GM23338 (cell line): ENCODE results near the gene RIC8A. TPM values are rescaled to one million over a fixed set of nuclear protein-coding genes. Genes with fewer than 3 reads are reported as not detected.

Experiments used
- ATAC-seq: fragments of 200-7000 bp; cut with Tn5 transposase; 3 replicates; pipeline ENCODE4 v1.9.1; 2020
- DNase-seq: peaks from one replicate; pipeline ENCODE4 v3.0.0-alpha.2; 2015; ENCODE audit warnings: low spot score
- H2AFZ ChIP-seq: fragments of 200-600 bp; sonication (generic); 2 replicates; pipeline ENCODE4 v1.8.0; 2016; ENCODE audit warnings: antibody characterized with exemption, mild to moderate bottlenecking, moderate library complexity
- H3F3A ChIP-seq: fragments of 200-600 bp; sonication (generic); replicated peaks from 2 replicates; pipeline ENCODE4 v1.8.0; 2017; ENCODE audit warnings: antibody characterized with exemption, mixed run types, low read depth
- H3K27ac ChIP-seq: fragments of 200-600 bp; sonication (generic); 2 replicates; pipeline ENCODE4 v1.6.1; 2016; ENCODE audit warnings: low read depth
- H3K27me3 ChIP-seq: fragments of 200-600 bp; sonication (generic); 2 replicates; pipeline ENCODE4 v1.8.0; 2016; ENCODE audit warnings: mild to moderate bottlenecking, mixed run types, moderate library complexity; ENCODE audit not compliant: insufficient read depth
- H3K36me3 ChIP-seq: fragments of 200-600 bp; sonication (generic); 2 replicates; pipeline ENCODE4 v1.8.0; 2016; ENCODE audit warnings: mild to moderate bottlenecking; ENCODE audit not compliant: insufficient read depth
- H3K4me1 ChIP-seq: fragments of 200-600 bp; sonication (generic); 2 replicates; pipeline ENCODE4 v1.8.0; 2016; ENCODE audit warnings: mild to moderate bottlenecking, moderate library complexity; ENCODE audit not compliant: insufficient read depth
- H3K4me2 ChIP-seq: fragments of 200-600 bp; sonication (generic); 2 replicates; pipeline ENCODE4 v1.7.1; 2017; ENCODE audit warnings: mixed run types
- H3K4me3 ChIP-seq: fragments of 200-600 bp; sonication (generic); 2 replicates; pipeline ENCODE4 v1.6.1; 2016; ENCODE audit warnings: mixed run types
- H3K79me2 ChIP-seq: fragments of 200-600 bp; sonication (generic); replicated peaks from 2 replicates; pipeline ENCODE4 v1.8.0; 2017; ENCODE audit warnings: mild to moderate bottlenecking; ENCODE audit not compliant: insufficient read depth
- H3K9me2 ChIP-seq: fragments of 200-600 bp; sonication (generic); 2 replicates; pipeline ENCODE4 v1.8.0; 2017; ENCODE audit not compliant: insufficient read depth
- H4K20me1 ChIP-seq: fragments of 200-600 bp; sonication (generic); replicated peaks from 2 replicates; pipeline ENCODE4 v1.8.0; 2017; ENCODE audit warnings: mild to moderate bottlenecking; ENCODE audit not compliant: insufficient read depth
- H3K27ac Mint-ChIP-seq: 2 replicates; pipeline ENCODE4 v1.8.0; 2020; ENCODE audit warnings: inconsistent platforms, mild to moderate bottlenecking, moderate library complexity, mixed read lengths
- H3K27me3 Mint-ChIP-seq: 3 replicates; pipeline ENCODE4 v1.8.0; 2022; ENCODE audit warnings: low read depth, mild to moderate bottlenecking, moderate library complexity, mixed read lengths, inconsistent platforms; ENCODE audit not compliant: insufficient read depth, poor library complexity
- H3K36me3 Mint-ChIP-seq: 3 replicates; pipeline ENCODE4 v1.8.0; 2021; ENCODE audit warnings: low read depth, mild to moderate bottlenecking, inconsistent platforms, moderate library complexity, mixed read lengths
- H3K4me1 Mint-ChIP-seq: 3 replicates; pipeline ENCODE4 v1.8.0; 2020; ENCODE audit warnings: mild to moderate bottlenecking, inconsistent platforms, mixed read lengths
- H3K4me3 Mint-ChIP-seq: 3 replicates; pipeline ENCODE4 v1.8.0; 2021; ENCODE audit warnings: moderate library complexity, mild to moderate bottlenecking, inconsistent platforms, mixed read lengths
- H3K9me3 Mint-ChIP-seq: 3 replicates; pipeline ENCODE4 v1.8.0; 2020; ENCODE audit warnings: moderate library complexity, mild to moderate bottlenecking, inconsistent platforms, mixed read lengths
- EZH2phosphoT487 ChIP-seq: fragments of 200-600 bp; sonication (generic); IDR thresholded peaks from one replicate; pipeline ENCODE4 v1.8.1; 2018; ENCODE audit warnings: antibody characterized with exemption; ENCODE audit not compliant: unreplicated experiment
- JUNB ChIP-seq: IDR thresholded peaks from one replicate; pipeline ENCODE4 v1.6.1; 2016; ENCODE audit warnings: antibody characterized with exemption; ENCODE audit not compliant: unreplicated experiment
- NANOG ChIP-seq: IDR thresholded peaks from 2 replicates; pipeline ENCODE4 v1.6.1; 2016; ENCODE audit warnings: antibody characterized with exemption, borderline replicate concordance
- POLR2AphosphoS5 ChIP-seq: IDR thresholded peaks from 2 replicates; pipeline ENCODE4 v1.6.1; 2016; ENCODE audit warnings: antibody characterized with exemption, low read depth
- STAT1 ChIP-seq: IDR thresholded peaks from one replicate; pipeline ENCODE4 v1.6.1; 2016; ENCODE audit warnings: antibody characterized with exemption; ENCODE audit not compliant: unreplicated experiment
- ZNF114 ChIP-seq: fragments of 250-450 bp; sonication (Bioruptor Pico); IDR thresholded peaks from 2 replicates; pipeline ENCODE4 v1.5.0; 2020; ENCODE audit warnings: mild to moderate bottlenecking, moderate library complexity
- ZNF331 ChIP-seq: fragments of 250-450 bp; sonication (Bioruptor Pico); IDR thresholded peaks from 2 replicates; pipeline ENCODE4 v1.5.0; 2020; ENCODE audit warnings: low read depth, mild to moderate bottlenecking, moderate library complexity
- polyA plus RNA-seq: library from polyadenylated mRNA; unstranded; fragments of >200 nt; fragmentation: Nextera tagmentation; extraction: Ambion mirVana; gene quantifications from 2 replicates; pipeline ENCODE4 v1.2.1, GENCODE V29; 2016
- total RNA-seq: library from RNA; depleted of rRNA; stranded (reverse); fragments of >200 nt; shearing (Covaris generic); gene quantifications from 2 replicates; pipeline ENCODE4 v1.2.3, GENCODE V29; 2014
- TF ChIP-seq, protein P1 (sequence below): IDR thresholded peaks from one replicate; pipeline ENCODE4 v1.6.1; 2018; ENCODE audit warnings: antibody characterized with exemption; ENCODE audit not compliant: unreplicated experiment
- TF ChIP-seq, protein P2 (sequence below), 2 experiments: fragments of 200-600 bp in 1 of 2; sonication (generic) in 1 of 2; conservative IDR thresholded peaks; 2 replicates each; pipeline versions ENCODE4 v1.5.1 to v1.6.1; 2016 to 2017; ENCODE audit warnings: antibody characterized with exemption in 2 of 2, low read depth in 2 of 2, mild to moderate bottlenecking in 2 of 2, moderate library complexity in 1 of 2
- TF ChIP-seq, protein P3 (sequence below): IDR thresholded peaks from 2 replicates; pipeline ENCODE4 v1.6.1; 2016; ENCODE audit warnings: antibody characterized with exemption

Gene RIC8A
- total and polyA plus RNA-seq, 2 experiments from 2014 or later: 23.6 to 81.3 TPM

DNA sequence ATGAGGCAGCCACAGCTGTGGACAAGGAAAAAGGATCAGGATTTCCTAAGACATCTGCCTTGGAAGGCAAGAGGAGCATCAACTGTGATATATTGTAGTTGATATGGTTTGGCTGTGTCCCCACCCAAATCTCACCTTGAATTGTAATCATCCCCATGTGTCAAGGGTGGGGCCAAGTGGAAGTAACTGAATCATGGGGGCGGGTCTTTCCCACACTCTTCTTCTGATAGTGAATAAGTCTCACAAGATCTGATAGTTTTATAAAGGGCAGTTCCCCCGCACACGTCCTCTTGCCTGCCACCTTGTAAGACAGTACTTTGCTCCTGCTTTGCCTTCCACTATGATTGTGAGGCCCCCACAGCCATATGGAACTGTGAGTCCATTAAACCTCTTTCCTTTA, 10.2 kb downstream of the RIC8A start:
- H3K36me3 ChIP-seq: peaks cover 2% of the 10 kb centered on the region; the same call in 1 of the 2 replicates
- H2AFZ ChIP-seq: no peak overlapping the region
- DNase-seq (no peak), ATAC-seq (no peak)
- Mint-ChIP-seq H3K4me1 (no peaks in the 10 kb centered on the region), H3K27me3 (peaks cover 13% of the 10 kb centered on the region), H3K27ac (no peak overlapping the region), H3K4me3 (no peak overlapping the region), H3K9me3 (no peaks in the 10 kb centered on the region; the same call in 2 of the 3 replicates), H3K36me3 (peaks cover 36% of the 10 kb centered on the region)
- peaks cover 7% of the 10 kb centered on the region; the same call in 1 of the 2 replicates for H3F3A ChIP-seq
- H3K9me2 ChIP-seq: no peaks in the 10 kb centered on the region
- H3K79me2 ChIP-seq: no peaks in the 10 kb centered on the region
- H4K20me1 ChIP-seq: no peaks in the 10 kb centered on the region; the same call in 1 of the 2 replicates
- H3K27ac ChIP-seq: no peak overlapping the region
- no peaks in the 10 kb centered on the region for H3K4me1 ChIP-seq
- no peaks in the 10 kb centered on the region for H3K27me3 ChIP-seq
- H3K4me2 ChIP-seq: no peak overlapping the region
- TF ChIP-seq STAT1 (no peak), ZNF331 (CRISPR knock-in tag) (no peak), EZH2phosphoT487 (no peak), ZNF114 (CRISPR knock-in tag) (no peak), POLR2AphosphoS5 (no peak)
- TF ChIP-seq, protein P1, sequence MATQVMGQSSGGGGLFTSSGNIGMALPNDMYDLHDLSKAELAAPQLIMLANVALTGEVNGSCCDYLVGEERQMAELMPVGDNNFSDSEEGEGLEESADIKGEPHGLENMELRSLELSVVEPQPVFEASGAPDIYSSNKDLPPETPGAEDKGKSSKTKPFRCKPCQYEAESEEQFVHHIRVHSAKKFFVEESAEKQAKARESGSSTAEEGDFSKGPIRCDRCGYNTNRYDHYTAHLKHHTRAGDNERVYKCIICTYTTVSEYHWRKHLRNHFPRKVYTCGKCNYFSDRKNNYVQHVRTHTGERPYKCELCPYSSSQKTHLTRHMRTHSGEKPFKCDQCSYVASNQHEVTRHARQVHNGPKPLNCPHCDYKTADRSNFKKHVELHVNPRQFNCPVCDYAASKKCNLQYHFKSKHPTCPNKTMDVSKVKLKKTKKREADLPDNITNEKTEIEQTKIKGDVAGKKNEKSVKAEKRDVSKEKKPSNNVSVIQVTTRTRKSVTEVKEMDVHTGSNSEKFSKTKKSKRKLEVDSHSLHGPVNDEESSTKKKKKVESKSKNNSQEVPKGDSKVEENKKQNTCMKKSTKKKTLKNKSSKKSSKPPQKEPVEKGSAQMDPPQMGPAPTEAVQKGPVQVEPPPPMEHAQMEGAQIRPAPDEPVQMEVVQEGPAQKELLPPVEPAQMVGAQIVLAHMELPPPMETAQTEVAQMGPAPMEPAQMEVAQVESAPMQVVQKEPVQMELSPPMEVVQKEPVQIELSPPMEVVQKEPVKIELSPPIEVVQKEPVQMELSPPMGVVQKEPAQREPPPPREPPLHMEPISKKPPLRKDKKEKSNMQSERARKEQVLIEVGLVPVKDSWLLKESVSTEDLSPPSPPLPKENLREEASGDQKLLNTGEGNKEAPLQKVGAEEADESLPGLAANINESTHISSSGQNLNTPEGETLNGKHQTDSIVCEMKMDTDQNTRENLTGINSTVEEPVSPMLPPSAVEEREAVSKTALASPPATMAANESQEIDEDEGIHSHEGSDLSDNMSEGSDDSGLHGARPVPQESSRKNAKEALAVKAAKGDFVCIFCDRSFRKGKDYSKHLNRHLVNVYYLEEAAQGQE: no peak
- TF ChIP-seq, protein P2, sequence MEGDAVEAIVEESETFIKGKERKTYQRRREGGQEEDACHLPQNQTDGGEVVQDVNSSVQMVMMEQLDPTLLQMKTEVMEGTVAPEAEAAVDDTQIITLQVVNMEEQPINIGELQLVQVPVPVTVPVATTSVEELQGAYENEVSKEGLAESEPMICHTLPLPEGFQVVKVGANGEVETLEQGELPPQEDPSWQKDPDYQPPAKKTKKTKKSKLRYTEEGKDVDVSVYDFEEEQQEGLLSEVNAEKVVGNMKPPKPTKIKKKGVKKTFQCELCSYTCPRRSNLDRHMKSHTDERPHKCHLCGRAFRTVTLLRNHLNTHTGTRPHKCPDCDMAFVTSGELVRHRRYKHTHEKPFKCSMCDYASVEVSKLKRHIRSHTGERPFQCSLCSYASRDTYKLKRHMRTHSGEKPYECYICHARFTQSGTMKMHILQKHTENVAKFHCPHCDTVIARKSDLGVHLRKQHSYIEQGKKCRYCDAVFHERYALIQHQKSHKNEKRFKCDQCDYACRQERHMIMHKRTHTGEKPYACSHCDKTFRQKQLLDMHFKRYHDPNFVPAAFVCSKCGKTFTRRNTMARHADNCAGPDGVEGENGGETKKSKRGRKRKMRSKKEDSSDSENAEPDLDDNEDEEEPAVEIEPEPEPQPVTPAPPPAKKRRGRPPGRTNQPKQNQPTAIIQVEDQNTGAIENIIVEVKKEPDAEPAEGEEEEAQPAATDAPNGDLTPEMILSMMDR (conservative IDR thresholded peaks at IDR 0.05; ENCODE audit: low read depth in 2 of 2): no peak
- no peak overlapping the region for H3K4me3 ChIP-seq

DNA sequence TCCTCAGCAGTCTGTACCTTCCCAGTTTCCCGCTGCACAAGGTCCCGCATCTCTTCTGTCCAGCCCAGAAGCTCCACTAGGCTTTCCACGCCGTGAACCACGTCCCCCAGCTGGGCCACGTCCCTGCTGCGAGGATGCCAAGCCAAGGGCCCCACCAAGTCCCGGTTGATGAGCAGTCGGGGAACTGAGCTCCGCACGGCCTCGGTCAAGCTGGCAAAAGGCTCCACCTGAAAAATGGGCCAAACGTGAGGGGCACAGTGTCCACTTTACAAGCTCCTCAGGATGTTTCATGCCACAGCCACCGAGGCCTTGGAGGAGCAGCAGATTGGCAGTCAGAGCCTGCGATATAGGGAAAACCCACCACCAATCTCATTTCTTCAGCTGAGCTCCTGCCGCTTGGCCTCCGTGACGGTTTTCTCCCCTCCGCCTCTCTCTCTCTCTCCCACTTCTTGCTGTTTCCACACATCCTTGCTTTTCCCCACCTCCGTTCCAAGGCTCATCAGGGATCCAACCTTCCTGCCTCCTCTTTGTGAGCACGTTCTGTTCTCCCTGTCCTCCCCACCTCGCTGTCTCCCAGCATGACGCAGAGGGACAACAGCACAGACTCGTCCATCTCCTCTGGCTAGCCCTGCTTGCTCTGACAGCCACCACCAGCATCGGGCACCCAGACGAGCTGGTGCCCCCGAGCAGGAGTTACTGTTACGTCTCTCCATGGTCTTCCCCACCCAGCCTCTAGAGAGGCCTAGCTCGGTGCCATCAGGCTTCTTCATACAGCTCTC, 11.5 kb downstream of the RIC8A start:
- no peaks in the 10 kb centered on the region; the same call in 1 of the 2 replicates for H4K20me1 ChIP-seq
- no peaks in the 10 kb centered on the region for H3K79me2 ChIP-seq
- Mint-ChIP-seq H3K27ac (no peak overlapping the region), H3K27me3 (peaks cover 15% of the 10 kb centered on the region), H3K4me1 (no peaks in the 10 kb centered on the region), H3K4me3 (no peak overlapping the region), H3K36me3 (peaks cover 26% of the 10 kb centered on the region), H3K9me3 (no peaks in the 10 kb centered on the region; the same call in 2 of the 3 replicates)
- DNase-seq (no peak), ATAC-seq (no peak)
- no peak overlapping the region for H2AFZ ChIP-seq
- H3K27me3 ChIP-seq: no peaks in the 10 kb centered on the region
- no peaks in the 10 kb centered on the region for H3K4me1 ChIP-seq
- no peak overlapping the region for H3K4me2 ChIP-seq
- no peak overlapping the region for H3K4me3 ChIP-seq
- peaks cover 3% of the 10 kb centered on the region; the same call in 1 of the 2 replicates for H3F3A ChIP-seq
- peaks cover 2% of the 10 kb centered on the region; the same call in 1 of the 2 replicates for H3K36me3 ChIP-seq
- no peaks in the 10 kb centered on the region for H3K9me2 ChIP-seq
- no peak overlapping the region for H3K27ac ChIP-seq
- TF ChIP-seq, protein P3, sequence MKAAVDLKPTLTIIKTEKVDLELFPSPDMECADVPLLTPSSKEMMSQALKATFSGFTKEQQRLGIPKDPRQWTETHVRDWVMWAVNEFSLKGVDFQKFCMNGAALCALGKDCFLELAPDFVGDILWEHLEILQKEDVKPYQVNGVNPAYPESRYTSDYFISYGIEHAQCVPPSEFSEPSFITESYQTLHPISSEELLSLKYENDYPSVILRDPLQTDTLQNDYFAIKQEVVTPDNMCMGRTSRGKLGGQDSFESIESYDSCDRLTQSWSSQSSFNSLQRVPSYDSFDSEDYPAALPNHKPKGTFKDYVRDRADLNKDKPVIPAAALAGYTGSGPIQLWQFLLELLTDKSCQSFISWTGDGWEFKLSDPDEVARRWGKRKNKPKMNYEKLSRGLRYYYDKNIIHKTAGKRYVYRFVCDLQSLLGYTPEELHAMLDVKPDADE: no peak
- TF ChIP-seq EZH2phosphoT487 (no peak), JUNB (no peak), ZNF331 (CRISPR knock-in tag) (no peak), POLR2AphosphoS5 (no peak), NANOG (no peak), STAT1 (no peak)
